Dedifferentiated amniotic fluid mesenchymal stem cell (primary cell): Measurements from ENCODE around the gene PODN.

Experiments
- DNase-seq: peaks from one replicate; pipeline ENCODE4 v3.0.0-alpha.2; 2016; ENCODE audit errors: extremely low spot score

The PODN gene

DNA sequence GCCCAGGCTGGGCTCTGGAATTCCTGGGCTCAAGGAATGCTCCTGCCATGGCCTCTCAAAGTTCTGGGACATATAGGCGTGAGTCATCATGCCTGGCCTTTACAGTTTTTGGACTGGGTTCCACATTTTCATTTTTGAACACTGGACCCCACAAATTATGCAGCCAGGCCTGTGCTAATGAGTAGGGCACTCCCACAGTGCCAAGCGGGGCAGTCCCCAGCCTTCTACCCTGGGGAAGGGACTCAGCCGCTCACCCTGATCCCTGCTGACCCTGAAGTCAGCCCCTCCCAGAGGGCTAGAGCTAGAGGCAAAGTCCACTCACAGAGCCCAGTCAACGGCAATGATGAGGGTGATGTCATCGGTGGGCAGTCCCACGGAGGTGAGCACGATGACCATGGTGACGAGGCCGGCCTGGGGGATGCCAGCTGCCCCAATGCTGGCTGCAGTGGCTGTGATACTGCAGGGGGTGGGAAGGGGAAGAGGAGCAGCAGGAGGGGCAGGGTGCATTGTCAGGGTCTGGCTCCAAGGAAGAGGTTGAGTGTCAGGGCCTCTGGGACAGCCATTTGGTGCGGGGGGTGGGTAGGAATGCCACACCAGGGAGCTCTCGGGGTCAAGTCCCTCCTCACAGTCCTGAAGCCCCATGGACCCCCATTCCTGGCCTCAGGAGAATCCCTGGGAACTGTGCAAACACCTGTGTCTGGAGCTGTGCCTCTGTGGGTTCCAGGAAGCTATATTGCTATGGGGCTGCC is 27.6 kb downstream of the PODN start:
- no peak for DNase-seq

DNA sequence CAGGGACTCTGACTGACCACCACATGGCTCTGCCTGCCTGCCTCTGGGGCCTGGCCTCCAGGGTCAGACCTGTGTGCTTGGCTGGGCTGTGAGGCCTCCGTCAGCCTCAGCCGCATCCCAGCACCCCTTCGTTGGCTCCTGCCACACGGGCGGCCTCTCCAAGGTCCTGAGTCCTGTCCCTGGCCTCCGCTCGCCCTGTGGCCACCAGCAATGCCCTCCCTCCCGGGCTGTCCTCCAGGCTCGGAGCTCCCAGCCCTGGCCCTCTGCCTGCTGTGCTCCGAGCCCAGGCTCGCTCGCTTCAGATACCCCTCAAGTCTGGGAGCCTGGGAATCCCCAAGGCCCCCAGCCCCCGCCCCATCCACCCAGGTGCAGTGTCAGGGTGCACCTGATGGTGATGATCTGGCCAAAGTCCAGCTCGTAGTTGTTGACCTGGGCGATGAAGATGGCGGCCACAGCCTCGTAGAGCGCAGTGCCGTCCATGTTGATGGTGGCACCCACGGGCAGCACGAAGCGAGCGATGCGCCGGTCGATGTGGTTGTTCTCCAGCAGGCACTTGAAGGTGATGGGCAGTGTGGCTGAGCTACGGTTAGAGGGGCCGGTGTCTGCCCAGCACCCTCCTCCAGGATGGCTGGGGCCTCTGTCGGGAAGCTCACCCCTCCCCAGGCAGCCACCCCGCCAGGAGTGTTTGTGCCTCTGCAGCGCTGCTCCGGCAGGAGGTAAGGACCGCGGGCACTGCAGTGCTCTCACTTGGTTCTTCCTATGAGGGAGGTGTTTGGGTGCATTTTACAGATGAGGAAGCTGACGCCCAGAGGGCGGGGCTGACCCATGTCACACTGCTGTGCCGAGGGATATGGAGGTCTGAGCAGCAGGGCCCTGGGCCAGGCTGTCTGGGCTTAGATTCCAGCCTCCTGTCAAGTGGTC is 28.5 kb downstream of the PODN start:
- DNase-seq, result no peak

DNA sequence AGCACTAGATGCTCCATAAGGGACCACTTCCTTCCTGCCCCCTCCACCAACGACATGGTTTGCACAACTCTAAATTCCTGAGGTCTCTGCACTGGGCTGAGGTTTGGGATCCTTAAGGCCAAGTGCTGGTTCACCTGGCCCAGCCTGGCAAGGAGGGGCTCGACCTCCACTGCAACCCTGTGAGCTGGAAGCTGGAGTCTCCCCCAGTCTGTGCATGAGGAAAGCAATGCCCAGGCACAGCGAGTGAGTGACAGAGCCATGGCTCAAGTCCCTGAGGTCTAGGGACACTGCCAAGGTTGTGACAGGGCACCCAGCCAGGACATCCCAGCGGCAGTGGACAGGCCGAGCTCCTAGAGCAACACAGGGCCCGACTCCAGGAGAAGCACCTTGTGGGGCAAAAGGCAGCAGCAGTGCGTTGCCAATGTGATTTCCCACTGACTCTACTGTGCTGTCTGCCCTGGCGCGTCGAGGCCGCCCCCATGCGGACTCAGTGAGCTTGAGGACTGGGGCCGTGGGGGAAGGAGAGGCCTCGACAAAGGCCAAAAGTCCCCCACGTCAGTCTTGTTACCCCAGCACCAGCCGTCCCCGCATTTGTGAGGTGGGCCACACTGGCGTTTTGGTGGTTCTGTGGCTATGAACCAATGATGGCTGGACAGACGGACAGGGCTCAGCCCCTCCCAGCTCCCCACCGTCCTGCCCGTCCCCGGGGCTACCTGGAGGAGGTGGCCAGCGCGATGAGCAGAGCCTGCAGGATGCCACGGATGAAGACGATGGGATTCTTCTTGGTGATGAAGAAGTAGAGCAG is 30.0 kb downstream of the PODN start:
- DNase-seq, result no peak

DNA sequence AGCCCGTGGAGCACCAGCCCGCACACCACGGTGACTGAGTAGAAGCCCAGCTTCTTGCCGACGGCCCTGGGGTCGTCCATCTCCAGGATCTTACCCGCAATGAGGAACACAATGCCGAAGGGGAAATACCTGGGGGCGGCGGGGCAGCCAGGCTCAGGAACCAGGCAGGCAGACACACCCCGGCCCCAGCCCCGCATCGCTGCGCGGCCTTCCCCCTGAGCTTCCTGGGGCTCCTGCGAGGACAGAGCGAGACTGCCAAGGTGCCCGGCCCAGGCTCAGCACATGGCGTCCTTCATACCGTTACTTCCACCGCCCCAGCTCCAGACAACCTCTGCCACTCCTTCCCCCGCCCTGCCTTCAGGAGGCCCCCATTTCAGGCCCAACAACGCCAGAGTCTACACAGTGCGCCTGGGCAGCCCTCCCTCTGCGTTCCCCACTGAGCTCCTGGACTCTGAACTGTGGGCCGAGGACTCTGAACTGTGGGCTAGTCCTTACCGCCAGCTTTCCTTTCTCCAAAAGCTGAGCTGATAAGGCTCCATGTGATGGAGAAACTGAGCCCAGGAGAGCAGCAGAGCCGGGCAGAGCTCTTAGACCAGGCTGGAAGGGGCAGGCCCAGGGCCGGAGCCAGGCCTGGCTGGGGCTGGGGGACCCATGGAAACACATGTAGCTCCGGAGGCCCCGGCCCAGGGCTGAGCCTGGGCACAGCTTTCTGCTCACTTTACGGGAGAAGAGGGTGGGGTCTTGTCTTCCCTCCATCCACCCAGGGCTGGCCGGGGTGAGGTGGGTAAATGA is 30.8 kb downstream of the PODN start:
- DNase-seq, result no peak

DNA sequence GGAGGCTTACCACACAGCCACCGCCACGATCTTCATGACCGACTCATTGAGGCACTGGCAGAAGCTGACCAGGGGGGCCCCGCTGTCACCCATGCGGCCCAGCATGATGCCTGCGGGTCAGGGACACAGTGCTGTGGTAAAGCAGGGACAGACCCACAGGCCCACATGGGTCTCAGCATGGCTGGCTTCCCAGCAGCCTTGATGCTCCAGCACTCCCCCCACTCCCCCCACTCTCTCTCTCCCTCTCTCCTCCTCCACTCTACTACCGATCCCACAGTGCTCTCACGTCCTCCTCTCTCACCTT is 31.4 kb downstream of the PODN start:
- no peak for DNase-seq

DNA sequence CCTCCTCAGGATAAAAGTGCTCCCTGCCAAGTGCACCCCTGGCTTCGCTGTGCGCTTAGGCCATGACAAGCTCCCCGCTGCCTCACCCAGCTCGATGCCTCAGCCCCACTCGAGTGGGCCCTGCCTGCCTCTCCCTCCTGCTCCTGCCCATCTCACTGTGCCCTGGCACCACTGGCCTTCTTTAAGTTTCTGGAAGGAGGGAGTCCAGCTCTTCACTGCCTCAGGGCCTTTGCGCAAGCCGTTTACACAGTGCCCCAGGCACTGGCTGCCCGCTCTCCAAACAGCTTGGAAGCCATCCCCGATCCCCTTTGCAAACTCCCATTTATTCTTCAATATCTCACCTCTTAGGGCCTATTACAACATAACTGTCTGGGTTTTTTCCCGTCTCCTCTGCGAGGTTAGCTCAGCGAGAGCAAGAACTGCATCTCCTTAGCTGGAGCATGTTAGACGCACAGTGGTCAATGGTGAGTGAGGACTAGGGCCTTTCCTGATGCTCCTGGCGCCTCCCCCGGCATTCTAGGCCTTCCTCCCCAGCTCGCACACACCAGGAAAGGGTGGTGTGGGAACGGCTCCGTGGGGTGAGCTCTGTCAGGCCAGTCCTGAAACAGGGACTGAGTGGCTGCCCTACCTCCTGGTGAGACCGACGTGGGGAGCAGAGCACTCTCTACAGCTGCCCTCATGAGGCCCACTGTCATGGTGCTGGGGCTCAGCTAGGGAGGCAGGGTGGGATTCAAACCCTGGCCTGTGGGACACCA is 31.9 kb downstream of the PODN start:
- DNase-seq, result no peak

DNA sequence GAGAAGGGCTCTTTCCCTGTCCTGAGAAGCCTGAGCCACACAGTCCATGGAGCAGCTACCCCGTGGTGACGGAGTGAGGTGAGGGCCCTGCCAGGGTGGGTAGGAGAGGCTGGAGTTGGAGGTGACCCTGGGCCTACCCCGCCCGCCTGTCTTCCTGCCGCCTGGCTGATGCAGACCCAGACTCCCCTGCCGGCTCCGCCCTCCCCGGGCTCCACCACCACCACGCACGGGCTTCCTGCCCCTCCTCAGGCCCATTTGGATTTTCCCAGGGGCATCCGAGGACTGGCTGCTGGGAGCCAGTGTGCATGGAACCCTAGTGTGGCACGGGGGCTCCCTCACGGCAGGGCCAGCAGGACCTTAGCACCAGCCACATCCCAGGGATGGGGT is 32.5 kb downstream of the PODN start:
- DNase-seq, result no peak

DNA sequence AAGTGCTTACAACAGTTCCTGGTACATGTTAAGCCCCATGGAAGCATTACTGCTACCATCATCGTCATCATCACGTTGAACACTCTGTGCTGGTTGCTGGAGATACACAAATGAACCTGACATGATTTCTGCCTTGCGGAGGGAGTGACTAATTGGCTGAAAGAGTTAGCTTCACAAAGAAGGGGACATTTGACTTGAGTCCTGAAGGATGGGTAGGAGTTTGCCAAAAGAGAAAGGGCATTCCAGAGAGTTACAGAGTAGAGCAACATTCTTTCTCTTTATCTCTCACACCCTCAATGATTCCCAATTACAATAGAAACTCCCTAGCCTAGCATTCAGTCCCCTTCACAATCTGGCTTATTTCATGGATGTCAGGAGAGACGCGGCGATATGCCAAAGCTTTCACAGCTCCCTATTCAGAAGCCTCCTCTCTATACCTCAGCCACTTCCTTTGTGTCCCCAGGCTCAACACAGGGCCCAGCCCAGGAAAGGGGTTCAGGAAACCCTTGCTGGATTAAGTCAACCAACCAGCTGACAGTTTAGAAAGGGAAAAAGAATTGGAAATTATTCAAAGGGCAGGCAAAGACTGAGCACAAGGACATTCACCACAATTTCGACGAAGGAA is 42.4 kb downstream of the PODN start:
- no peak for DNase-seq

DNA sequence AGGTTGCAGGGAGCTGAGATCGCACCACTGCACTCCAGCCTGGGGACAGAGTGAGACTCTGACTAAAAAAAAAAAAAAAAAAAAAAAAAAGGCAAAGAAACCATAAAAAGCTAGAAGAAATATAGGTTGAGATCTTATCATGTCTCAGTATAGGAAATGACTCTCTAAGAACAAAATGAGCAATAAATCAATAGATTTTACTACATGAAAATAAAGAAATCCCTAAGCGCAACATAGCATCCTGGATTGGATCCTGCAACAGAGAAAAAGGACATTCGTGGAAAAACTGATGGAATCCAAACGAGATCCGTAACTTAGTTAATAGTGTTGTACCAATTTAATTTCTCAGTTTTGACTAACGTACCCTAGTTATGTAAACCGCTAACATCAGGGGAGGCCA is 45.1 kb downstream of the PODN start:
- DNase-seq, result no peak

DNA sequence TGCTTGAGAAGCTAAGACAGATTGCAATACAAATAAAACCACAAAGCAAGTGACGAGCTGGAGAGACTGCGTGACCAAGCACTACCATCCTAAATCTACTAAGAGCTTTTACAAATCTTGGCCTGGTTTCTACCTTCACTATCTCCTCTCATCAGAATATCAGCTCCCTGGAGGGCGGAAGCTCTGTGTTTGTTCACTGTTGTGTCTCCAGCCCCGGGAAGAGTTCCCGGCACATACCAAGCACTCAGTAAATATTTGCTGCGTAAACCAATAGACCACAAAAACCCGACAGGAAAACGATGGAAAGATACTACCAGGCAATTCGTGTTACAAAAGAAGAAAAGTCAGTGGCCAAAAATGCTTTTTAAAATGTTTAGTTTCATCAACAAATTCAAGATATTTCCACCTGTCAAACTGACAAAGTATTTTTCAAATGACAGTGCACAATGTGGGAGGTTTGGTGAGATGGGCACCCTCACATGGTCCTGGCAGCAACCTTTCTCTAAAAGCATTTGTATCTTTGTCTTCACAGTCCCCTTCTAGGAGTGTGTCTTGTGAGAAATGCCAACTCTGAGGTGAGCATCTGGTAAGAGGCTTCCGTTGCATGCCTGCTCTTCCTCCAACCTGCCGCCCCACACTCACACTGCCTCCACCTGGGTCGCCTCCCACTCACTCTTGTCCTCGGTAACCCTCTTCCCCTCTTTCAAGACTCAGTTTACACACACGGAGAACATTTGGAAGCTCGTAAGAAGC is 45.7 kb downstream of the PODN start:
- DNase-seq, result peak; percentile 87

DNA sequence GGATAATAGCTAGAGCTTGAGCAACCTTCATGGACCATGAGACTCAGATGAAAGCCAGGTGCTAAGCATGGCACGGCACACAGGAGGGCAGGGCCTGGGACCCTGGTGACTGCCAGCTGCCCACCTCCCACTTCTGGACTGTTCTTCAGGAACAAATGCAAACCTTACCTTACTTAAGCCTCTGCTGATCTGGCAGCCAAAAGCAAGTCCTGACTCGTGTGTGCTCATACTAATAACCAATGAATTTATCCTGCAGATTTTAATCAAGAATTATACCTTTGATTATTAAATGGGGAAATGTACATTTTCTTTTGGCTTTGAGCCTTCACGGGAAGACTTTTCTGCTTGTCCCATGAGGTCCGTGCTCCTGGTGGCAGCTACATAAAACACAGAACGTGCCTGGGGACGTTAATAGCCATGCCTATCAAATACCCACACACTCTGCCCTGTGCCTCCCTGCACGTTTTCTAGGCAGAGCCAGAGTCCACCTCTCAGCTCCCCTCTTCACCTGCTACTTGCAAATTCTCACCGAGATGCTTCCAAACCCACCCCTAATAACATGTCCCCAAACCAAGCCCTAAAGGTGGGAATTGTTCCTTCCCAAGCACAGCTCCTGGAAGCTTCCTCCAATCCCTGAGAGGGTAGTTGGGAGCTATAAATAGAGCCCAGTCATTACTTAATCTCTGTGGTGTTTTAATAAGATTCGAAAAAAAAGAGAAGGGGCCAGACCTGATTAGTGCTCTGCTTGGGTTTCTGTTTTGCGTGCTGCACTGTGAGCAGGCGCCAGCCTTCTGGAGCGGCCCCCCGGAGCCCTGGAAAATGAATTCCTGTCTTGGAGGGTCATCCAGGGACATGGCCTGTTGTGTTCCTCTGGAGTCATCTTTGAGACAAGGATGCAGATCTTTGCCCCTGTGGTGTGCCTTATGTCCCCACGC is 46.9 kb downstream of the PODN start:
- DNase-seq, result no peak

DNA sequence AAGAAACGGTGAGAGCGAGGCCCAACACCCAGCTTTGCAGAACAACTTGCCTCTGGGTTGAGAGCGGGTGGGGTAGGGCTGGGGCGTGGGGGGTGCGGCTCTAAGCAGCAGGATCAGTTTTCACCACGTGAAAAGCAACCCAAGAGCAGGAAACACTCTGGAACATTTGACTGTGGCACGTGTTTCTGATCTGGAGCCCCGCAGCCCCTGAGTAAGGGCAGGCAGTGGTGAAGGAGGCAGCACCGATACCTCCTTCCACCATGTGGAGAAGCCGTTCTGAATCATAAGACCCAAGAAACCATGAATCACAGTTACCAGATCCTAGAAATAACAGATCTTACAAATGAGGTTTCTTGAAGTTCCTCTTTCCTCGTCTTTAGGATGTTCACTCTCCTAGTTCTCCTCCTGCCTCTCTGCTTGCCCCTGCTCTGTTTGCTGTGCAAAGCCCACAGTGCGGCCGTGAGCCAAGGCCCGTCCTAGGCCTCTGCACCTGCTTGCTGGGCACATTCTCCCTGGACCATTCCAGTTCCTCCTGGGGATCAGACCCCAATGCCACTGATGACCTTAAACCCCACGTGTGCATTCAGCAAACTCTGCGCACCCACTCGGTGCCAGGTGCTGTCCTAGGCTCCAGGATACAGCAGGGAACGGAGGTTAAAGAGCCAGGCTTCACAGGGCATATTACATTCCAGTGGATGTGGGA is 48.5 kb downstream of the PODN start:
- DNase-seq, result peak; percentile 30

DNA sequence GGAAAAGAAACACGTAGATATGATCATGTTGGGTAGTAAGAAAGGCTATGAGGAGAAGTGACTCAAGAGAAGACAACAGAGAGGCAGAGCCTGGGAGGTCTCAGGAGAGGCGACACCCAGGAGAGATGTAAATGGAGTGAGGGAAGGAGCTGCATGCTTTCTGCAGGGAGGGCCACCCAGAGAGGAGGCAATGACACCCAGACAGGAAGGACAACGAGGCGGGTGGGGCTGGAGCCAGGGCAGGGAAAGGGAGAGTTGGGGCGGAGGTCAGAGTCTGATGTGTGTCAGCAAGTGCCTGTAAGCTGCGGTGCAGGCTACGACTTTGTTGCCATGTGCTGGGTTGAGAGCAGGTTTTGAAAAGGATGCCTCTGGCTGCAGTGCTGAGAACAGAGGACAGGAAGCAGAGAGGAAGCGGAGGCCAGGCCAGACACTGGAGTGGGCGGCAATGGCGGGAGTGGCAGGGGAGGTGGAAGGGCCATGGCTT is 49.1 kb downstream of the PODN start:
- no peak for DNase-seq

DNA sequence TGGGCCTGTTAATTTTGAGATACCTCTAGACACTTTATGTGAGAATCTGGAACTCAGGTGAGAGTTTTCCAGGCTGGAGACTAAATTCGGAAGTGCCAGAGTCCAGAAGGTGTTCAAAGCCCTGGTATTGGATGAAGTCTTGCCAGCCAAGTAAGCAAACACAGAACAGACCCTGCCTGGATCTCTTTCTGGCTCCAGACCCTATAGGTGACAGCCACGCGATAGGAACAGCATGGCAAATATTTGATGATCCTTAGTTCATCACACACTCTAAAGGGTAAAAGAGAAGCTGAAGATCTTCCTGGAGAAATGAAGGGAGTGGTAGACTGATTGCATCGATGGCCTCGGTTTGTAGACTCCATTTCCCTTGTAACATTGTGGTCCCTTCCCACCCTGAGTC is 49.7 kb downstream of the PODN start:
- no peak for DNase-seq

DNA sequence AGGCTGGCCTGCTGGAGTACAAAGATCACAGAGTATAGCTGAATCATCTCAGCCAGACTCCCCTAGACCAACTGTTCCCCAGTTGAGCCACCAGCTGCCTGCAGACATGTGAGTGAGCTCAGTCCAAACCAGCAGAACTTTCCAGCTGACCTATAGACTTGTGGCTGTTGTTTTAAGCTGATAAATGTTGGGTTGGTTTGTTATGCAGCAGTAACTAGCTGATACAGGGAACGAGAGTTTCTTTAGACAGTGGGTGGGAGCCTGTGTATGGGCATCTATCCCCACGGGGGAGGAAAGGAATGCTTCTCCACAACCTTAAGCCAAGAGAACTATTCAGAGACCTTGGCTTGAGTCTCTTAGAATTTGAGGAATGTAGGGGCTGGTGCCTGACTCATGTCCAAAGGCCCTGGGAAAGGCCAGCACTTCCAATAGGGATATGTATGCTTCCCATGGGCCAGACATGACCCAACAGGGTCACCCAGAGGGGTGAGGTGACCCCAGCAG is 50.3 kb downstream of the PODN start:
- peak; percentile 34 for DNase-seq

DNA sequence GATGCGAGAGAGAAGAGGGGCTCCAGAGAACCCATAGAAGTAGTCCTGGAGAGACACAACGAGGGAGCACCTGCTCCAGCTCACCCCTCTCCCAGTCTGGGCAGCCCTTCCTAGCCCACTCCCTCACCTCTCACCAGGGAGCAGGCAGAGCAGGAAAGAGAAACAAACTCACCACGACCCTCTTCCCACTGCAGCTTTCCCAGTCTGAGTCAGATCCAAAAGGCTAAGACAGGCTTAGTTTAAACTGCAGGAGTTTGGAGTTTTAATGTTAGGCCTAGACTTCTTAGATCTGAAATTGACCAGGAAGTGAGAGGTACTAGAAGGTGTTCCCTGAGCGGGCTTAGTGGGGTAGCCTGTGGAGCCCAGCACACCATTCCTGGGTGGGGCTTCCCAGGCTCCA is 50.8 kb downstream of the PODN start:
- no peak for DNase-seq

DNA sequence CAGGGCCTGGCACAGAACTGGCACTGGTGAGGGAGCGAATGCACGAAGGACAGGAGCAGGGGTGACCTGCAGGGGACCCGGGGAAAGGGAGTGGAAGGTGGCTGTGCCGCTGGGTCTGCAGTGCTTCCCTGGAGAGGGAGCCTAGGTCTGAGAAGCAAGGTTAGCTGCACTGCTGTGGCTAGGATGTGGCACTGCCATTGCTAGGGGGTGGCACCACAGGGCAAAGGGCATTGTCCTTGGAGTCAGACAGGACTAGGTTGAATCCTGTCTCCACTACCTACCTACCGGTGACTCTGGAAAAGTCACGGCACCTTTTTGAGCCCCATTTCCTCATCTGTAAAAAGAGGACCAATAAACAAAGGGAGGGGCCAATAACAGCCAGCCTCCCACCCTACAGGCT is 52.1 kb downstream of the PODN start:
- no peak for DNase-seq
